Neuronal stem cell (in vitro differentiated cells): ENCODE data around the gene BROX.

Source experiments
- DNase-seq: peaks from one replicate; pipeline ENCODE4 v3.0.0-alpha.2; 2013; ENCODE audit warnings: low spot score
- H2AFZ ChIP-seq: one replicate; pipeline ENCODE4 v1.6.1; 2013; ENCODE audit warnings: mild to moderate bottlenecking, low read length, inconsistent platforms
- H2AK5ac ChIP-seq: 2 replicates; pipeline ENCODE4 v1.6.1; 2013; ENCODE audit warnings: low read depth, mild to moderate bottlenecking, inconsistent platforms, low read length, moderate library complexity, mixed read lengths
- H2BK120ac ChIP-seq: 2 replicates; pipeline ENCODE4 v1.6.1; 2013; ENCODE audit warnings: low read depth, mild to moderate bottlenecking, inconsistent platforms, low read length, moderate library complexity, mixed read lengths
- H2BK12ac ChIP-seq: one replicate; pipeline ENCODE4 v1.6.1; 2013; ENCODE audit warnings: low read length, inconsistent platforms
- H2BK15ac ChIP-seq: 2 replicates; pipeline ENCODE4 v1.6.1; 2013; ENCODE audit warnings: mild to moderate bottlenecking, low read length, inconsistent platforms, mixed read lengths
- H2BK5ac ChIP-seq: one replicate; pipeline ENCODE4 v1.6.1; 2013; ENCODE audit warnings: inconsistent platforms, mild to moderate bottlenecking, low read length, moderate library complexity
- H3K14ac ChIP-seq: one replicate; pipeline ENCODE4 v1.6.1; 2013; ENCODE audit warnings: low read length, inconsistent platforms
- H3K18ac ChIP-seq: 2 replicates; pipeline ENCODE4 v1.6.1; 2013; ENCODE audit warnings: low read length, inconsistent platforms
- H3K23ac ChIP-seq: 2 replicates; pipeline ENCODE4 v1.6.1; 2013; ENCODE audit warnings: low read depth, mild to moderate bottlenecking, mixed read lengths, low read length, inconsistent platforms; ENCODE audit not compliant: poor library complexity
- H3K27ac ChIP-seq: replicated peaks from 3 replicates; pipeline ENCODE4 v1.5.1; 2013; ENCODE audit warnings: low read length, inconsistent platforms
- H3K27me3 ChIP-seq, 3 experiments: 2 replicates each; pipeline ENCODE4 v1.6.1; 2013; ENCODE audit warnings: low read length in 3 of 3, mild to moderate bottlenecking in 2 of 3, inconsistent platforms in 1 of 3, low read depth in 1 of 3, mixed read lengths in 1 of 3, moderate library complexity in 1 of 3; ENCODE audit not compliant: control insufficient read depth in 3 of 3, insufficient read depth in 3 of 3
- H3K36me3 ChIP-seq, 2 donors: replicated peaks in 1 of 2; 2 replicates each; pipeline ENCODE4 v1.6.1; 2013; ENCODE audit warnings: low read length in 2 of 2; ENCODE audit not compliant: control insufficient read depth in 2 of 2, insufficient read depth in 2 of 2
- H3K4ac ChIP-seq: 2 replicates; pipeline ENCODE4 v1.6.1; 2013; ENCODE audit warnings: inconsistent platforms, mild to moderate bottlenecking, low read length, moderate library complexity
- H3K4me1 ChIP-seq, 2 donors: 1 replicate in 1 of 2; 2 replicates in 1 of 2; pipeline ENCODE4 v1.6.1; 2013; ENCODE audit warnings: low read length in 2 of 2, low read depth in 1 of 2; ENCODE audit not compliant: control insufficient read depth in 2 of 2, insufficient read depth in 1 of 2
- H3K4me2 ChIP-seq: one replicate; pipeline ENCODE4 v1.6.1; 2013; ENCODE audit warnings: mild to moderate bottlenecking, low read length, inconsistent platforms; ENCODE audit not compliant: insufficient read depth, poor library complexity, severe bottlenecking
- H3K4me3 ChIP-seq, 2 donors: 2 replicates each; pipeline ENCODE4 v1.5.1; 2013; ENCODE audit warnings: low read length in 2 of 2, mild to moderate bottlenecking in 2 of 2, inconsistent platforms in 1 of 2, moderate library complexity in 1 of 2
- H3K79me1 ChIP-seq: one replicate; pipeline ENCODE4 v1.6.1; 2013; ENCODE audit warnings: low read depth, mild to moderate bottlenecking, inconsistent platforms, low read length, moderate library complexity
- H3K9ac ChIP-seq: one replicate; pipeline ENCODE4 v1.6.1; 2013; ENCODE audit warnings: mild to moderate bottlenecking, low read depth, low read length, inconsistent platforms; ENCODE audit not compliant: poor library complexity
- H3K9me3 ChIP-seq, 2 donors: replicated peaks in 1 of 2; 2 replicates each; pipeline versions ENCODE3 to v1.6.1; 2013; ENCODE audit warnings: low read length in 2 of 2, mild to moderate bottlenecking in 2 of 2, inconsistent platforms in 1 of 2, low read depth in 1 of 2, mixed read lengths in 1 of 2, moderate library complexity in 1 of 2; ENCODE audit not compliant: control insufficient read depth in 2 of 2, insufficient read depth in 1 of 2
- H4K8ac ChIP-seq: one replicate; pipeline ENCODE4 v1.6.1; 2013; ENCODE audit warnings: low read depth, mild to moderate bottlenecking, inconsistent platforms, low read length, moderate library complexity
- H4K91ac ChIP-seq: one replicate; pipeline ENCODE4 v1.6.1; 2013; ENCODE audit warnings: low read length, low read depth, mild to moderate bottlenecking, inconsistent platforms; ENCODE audit not compliant: poor library complexity
- WGBS, 2 donors: extraction: QIAGEN DNeasy Blood & Tissue Kit; methylation state at CpG; one replicate each; pipeline ENCODE4 v1.1.7; 2013; ENCODE audit warnings: missing lambda C conversion rate in 2 of 2, mixed read lengths in 1 of 2; ENCODE audit not compliant: insufficient read length in 2 of 2, insufficient replicate concordance in 1 of 2; ENCODE audit errors: extremely low coverage in 2 of 2; 5-methylcytosine and 5-hydroxymethylcytosine counted together

BROX gene

DNA sequence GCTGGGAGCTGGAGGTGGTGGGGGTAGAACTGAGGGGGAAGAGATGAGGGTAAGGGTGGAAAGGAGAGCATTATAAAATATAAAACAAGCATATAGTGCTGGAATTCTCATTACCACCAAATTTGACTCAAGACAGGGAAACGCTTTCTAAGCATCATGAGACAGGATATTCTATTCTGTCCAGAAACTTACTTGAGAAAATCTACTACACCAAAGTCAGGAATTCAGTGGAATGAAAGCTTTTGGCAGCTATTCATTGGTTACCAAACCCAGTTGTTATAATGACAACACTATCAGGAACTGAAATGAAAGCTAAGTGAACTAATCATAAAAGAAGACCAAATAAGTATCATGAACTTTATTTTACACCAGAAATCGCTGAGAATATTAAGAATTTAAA is 14.5 kb upstream of the BROX start:
- H2BK15ac ChIP-seq, result no peak overlapping the region
- no peak overlapping the region for H3K4me3 ChIP-seq

DNA sequence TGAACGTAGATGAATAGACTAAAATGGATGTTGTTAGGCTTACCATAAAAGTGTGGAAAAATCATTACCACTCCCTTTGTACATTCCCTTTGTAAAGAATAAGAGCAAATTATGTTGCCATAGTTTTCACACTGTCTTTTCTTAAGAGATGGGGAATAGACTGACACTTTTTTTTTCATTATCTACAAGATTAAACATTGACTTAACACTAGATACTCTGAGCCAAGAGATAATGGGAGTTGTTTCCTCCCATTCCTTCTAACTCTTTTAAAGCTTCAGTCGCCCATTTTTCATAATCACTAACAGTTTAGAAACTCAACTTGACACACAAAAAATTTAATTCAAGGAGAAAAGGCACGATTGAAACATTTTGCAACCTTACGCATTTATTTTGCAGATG is 10.2 kb upstream of the BROX start:
- H4K91ac ChIP-seq, result no peak overlapping the region
- H3K9ac ChIP-seq, result no peak overlapping the region
- H2AK5ac ChIP-seq, result no peak overlapping the region
- H3K14ac ChIP-seq, result no peak overlapping the region
- no peak overlapping the region for H3K27ac ChIP-seq
- H4K8ac ChIP-seq, result no peak overlapping the region
- no peak overlapping the region for H3K4me3 ChIP-seq
- no peak overlapping the region for H2BK120ac ChIP-seq
- H3K9me3 ChIP-seq, result peaks cover 6 to 23% of the 10 kb centered on the region in 2 donors
- H2BK5ac ChIP-seq, result no peak overlapping the region
- no peak overlapping the region for H2AFZ ChIP-seq
- no peak overlapping the region for H3K23ac ChIP-seq
- no peak overlapping the region for H2BK12ac ChIP-seq
- H3K27me3 ChIP-seq, result no peaks in the 10 kb centered on the region
- no CpG with 5 or more reads among the region's 4 CpGs for WGBS, 2 donors
- no peak overlapping the region for H3K4me2 ChIP-seq
- no peak for DNase-seq
- H3K4ac ChIP-seq, result no peak overlapping the region
- no peaks in the 10 kb centered on the region for H3K4me1 ChIP-seq
- H2BK15ac ChIP-seq, result no peak overlapping the region
- peaks cover 5% of the 10 kb centered on the region for H3K79me1 ChIP-seq
- H3K18ac ChIP-seq, result no peak overlapping the region
- peaks cover 5 to 50% of the 10 kb centered on the region in 2 donors for H3K36me3 ChIP-seq

More for the DNA sequence above, 14.5 kb upstream of the BROX start:
- Histone ChIP-seq H4K91ac (no peak overlapping the region), H4K8ac (no peak overlapping the region), H3K18ac (no peak overlapping the region), H2BK120ac (no peak overlapping the region), H3K4me2 (no peak overlapping the region), H3K9ac (no peak overlapping the region), H3K23ac (no peak overlapping the region), H3K27ac (no peak overlapping the region), H3K36me3 (peaks cover 5 to 48% of the 10 kb centered on the region in 2 donors), H2AFZ (no peak overlapping the region), H3K14ac (no peak overlapping the region), H3K4me1 (no peaks in the 10 kb centered on the region), H3K9me3 (peaks cover 3 to 8% of the 10 kb centered on the region in 2 donors), H2BK5ac (no peak overlapping the region), H2BK12ac (no peak overlapping the region), H3K27me3 (no peaks in the 10 kb centered on the region), H3K4ac (no peak overlapping the region), H3K79me1 (no peaks in the 10 kb centered on the region), H2AK5ac (no peak overlapping the region)
- no CpG with 5 or more reads among the region's 2 CpGs for WGBS, 2 donors
- DNase-seq, result no peak

DNA sequence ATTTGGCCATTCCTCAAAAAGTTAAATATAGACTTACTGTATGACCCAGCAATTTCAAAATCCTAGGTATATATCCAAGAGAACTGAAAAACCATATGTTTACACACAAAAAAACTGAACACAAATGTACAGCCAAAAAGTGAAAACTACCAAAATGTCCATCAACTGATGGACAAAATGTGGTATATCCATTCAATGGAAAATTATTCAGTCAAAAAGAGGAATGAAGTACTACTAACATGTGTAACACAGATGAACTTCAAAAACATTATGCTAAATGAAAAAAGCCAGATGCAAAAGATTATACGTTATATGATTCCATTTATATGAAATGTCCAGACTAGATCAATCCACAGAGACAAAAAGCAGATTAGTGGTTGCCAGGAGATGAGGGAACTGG is 8.1 kb upstream of the BROX start:
- H2BK120ac ChIP-seq, result no peak overlapping the region
- H4K8ac ChIP-seq, result no peak overlapping the region
- no peak for DNase-seq
- no peak overlapping the region for H3K4me3 ChIP-seq
- H3K4me1 ChIP-seq, result no peaks in the 10 kb centered on the region
- no peak overlapping the region for H3K18ac ChIP-seq
- no peak overlapping the region for H3K14ac ChIP-seq
- peaks cover 6 to 21% of the 10 kb centered on the region in 2 donors for H3K9me3 ChIP-seq
- H3K36me3 ChIP-seq, result peaks cover 5 to 44% of the 10 kb centered on the region in 2 donors
- no peak overlapping the region for H2AFZ ChIP-seq
- no CpG with 5 or more reads among the region's 1 CpG for WGBS, 2 donors
- H3K9ac ChIP-seq, result no peak overlapping the region
- no peak overlapping the region for H3K4me2 ChIP-seq
- H3K27ac ChIP-seq, result no peak overlapping the region
- peaks cover 7% of the 10 kb centered on the region for H3K79me1 ChIP-seq
- H2BK15ac ChIP-seq, result no peak overlapping the region
- H2BK12ac ChIP-seq, result no peak overlapping the region
- no peaks in the 10 kb centered on the region for H3K27me3 ChIP-seq
- H3K4ac ChIP-seq, result no peak overlapping the region
- H3K23ac ChIP-seq, result no peak overlapping the region
- H2AK5ac ChIP-seq, result no peak overlapping the region
- no peak overlapping the region for H4K91ac ChIP-seq
- H2BK5ac ChIP-seq, result no peak overlapping the region

DNA sequence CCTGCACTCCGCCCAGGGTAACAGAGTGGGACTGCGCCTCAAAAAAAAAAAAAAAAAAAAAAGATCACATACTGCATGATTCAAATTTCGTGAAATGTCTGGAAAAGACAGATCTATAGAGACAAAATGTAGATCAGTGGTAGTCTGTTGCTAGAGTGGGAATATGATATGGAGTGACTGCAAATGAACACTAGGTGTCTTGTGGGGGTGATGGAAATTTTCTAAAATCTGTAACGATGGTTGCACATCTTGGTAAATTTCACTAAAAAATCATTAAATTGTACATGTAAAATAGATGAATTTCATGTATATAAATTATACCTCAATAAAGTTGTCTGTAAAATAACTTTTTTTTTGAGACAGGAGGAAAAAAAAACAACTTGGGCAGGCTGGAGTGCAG is 5.5 kb upstream of the BROX start:
- H3K36me3 ChIP-seq, result peaks cover 1 to 32% of the 10 kb centered on the region in 2 donors
- no peak overlapping the region for H2BK5ac ChIP-seq
- H3K79me1 ChIP-seq, result peaks cover 8% of the 10 kb centered on the region
- H3K23ac ChIP-seq, result no peak overlapping the region
- no peak overlapping the region for H4K8ac ChIP-seq
- H3K9me3 ChIP-seq, result peaks cover 3 to 15% of the 10 kb centered on the region in 2 donors
- no peak overlapping the region for H2BK120ac ChIP-seq
- no CpG with 5 or more reads among the region's 4 CpGs for WGBS, 2 donors
- no peak overlapping the region for H3K9ac ChIP-seq
- H3K4me1 ChIP-seq, result peaks cover 0 to 5% of the 10 kb centered on the region in 2 donors
- no peaks in the 10 kb centered on the region for H3K27me3 ChIP-seq
- DNase-seq, result no peak
- no peak overlapping the region for H2AK5ac ChIP-seq
- no peak overlapping the region for H3K14ac ChIP-seq
- no peak overlapping the region for H3K4me3 ChIP-seq
- no peak overlapping the region for H3K27ac ChIP-seq
- H2BK12ac ChIP-seq, result no peak overlapping the region
- no peak overlapping the region for H3K4me2 ChIP-seq
- no peak overlapping the region for H2AFZ ChIP-seq
- H3K18ac ChIP-seq, result no peak overlapping the region
- H2BK15ac ChIP-seq, result no peak overlapping the region
- H4K91ac ChIP-seq, result no peak overlapping the region
- H3K4ac ChIP-seq, result no peak overlapping the region
